Caco-2 (cell line): ENCODE measurements around the gene MYLK4. TPM values are rescaled to one million over a fixed set of nuclear protein-coding genes. Genes with fewer than 3 reads are reported as not detected.

Experiments used
- BruUV-seq: library from RNA; stranded (reverse); fragments of 400-500 nt; replicated peaks from 2 replicates; lab custom pipeline; 2021; lab: Mats Ljungman, UMichigan
- CTCF ChIA-PET: fragments of 300-600 bp; sonication (Branson Sonifier 250); formaldehyde crosslinking; loops from one replicate; lab custom pipeline; 2022; ENCODE audit warnings: antibody characterized with exemption; lab: Charles Lee
- POLR2A ChIA-PET: fragments of 300-600 bp; sonication (Branson Sonifier 250); formaldehyde crosslinking; loops from one replicate; lab custom pipeline; 2022; ENCODE audit warnings: antibody characterized with exemption; lab: Charles Lee
- DNase-seq, 2 experiments: peaks; one replicate each; pipeline versions ENCODE4 v3.0.0 to v3.0.0-alpha.2; 2020 to 2022
- H3K27me3 ChIP-seq: replicated peaks from 2 replicates; pipeline ENCODE4 v1.6.0; 2011; ENCODE audit warnings: low read length; ENCODE audit not compliant: control insufficient read depth, insufficient read depth
- H3K36me3 ChIP-seq: 2 replicates; pipeline ENCODE4 v1.5.1; 2011; ENCODE audit warnings: low read length; ENCODE audit not compliant: control insufficient read depth, insufficient read depth
- H3K4me1 ChIP-seq: fragments of 250-450 bp; sonication (Bioruptor Pico); 2 replicates; pipeline ENCODE4 v1.5.1; 2020; ENCODE audit warnings: mild to moderate bottlenecking
- H3K4me3 ChIP-seq: 2 replicates; pipeline ENCODE4 v1.5.1; 2011; ENCODE audit warnings: low read depth, mild to moderate bottlenecking, control low read depth, low read length
- H3K9me3 ChIP-seq: fragments of 250-450 bp; sonication (Bioruptor Pico); 2 replicates; pipeline ENCODE4 v1.5.1; 2020; ENCODE audit warnings: mild to moderate bottlenecking, moderate library complexity
- H3K27ac Mint-ChIP-seq: one replicate; pipeline ENCODE4 v1.8.0; 2022; ENCODE audit warnings: mixed read lengths; ENCODE audit not compliant: unreplicated experiment
- H3K27me3 Mint-ChIP-seq: one replicate; pipeline ENCODE4 v1.8.0; 2022; ENCODE audit warnings: mixed read lengths; ENCODE audit not compliant: insufficient read depth, unreplicated experiment
- H3K36me3 Mint-ChIP-seq: one replicate; pipeline ENCODE4 v1.8.0; 2022; ENCODE audit warnings: mild to moderate bottlenecking, mixed read lengths; ENCODE audit not compliant: insufficient read depth, unreplicated experiment
- H3K4me1 Mint-ChIP-seq: one replicate; pipeline ENCODE4 v1.8.0; 2022; ENCODE audit warnings: low read depth, mixed read lengths; ENCODE audit not compliant: unreplicated experiment
- H3K4me3 Mint-ChIP-seq: one replicate; pipeline ENCODE4 v1.8.0; 2022; ENCODE audit warnings: mild to moderate bottlenecking, moderate library complexity, mixed read lengths; ENCODE audit not compliant: unreplicated experiment
- H3K9me3 Mint-ChIP-seq: one replicate; pipeline ENCODE4 v1.8.0; 2022; ENCODE audit warnings: mixed read lengths; ENCODE audit not compliant: unreplicated experiment
- intact Hi-C: fragments of 100-400 bp; cut with micrococcal nuclease; formaldehyde crosslinking; loops from one replicate; pipeline ENCODE4 v1.10.0; 2022; ENCODE audit not compliant: unreplicated experiment
- total RNA-seq: library from RNA; stranded (reverse); gene quantifications from 2 replicates; pipeline ENCODE4 v1.2.3, GENCODE V29; 2022
- TF ChIP-seq, protein P1 (sequence below), 2 experiments: fragments of 200-600 bp in 1 of 2; IDR thresholded peaks; 1 replicate in 1 of 2; 2 replicates in 1 of 2; pipeline versions ENCODE4 v1.5.1 to v1.8.0; 2011 to 2022; ENCODE audit warnings: antibody characterized with exemption in 1 of 2, control low read depth in 1 of 2, inconsistent platforms in 1 of 2, low read depth in 1 of 2, low read length in 1 of 2, mild to moderate bottlenecking in 1 of 2, moderate library complexity in 1 of 2; ENCODE audit not compliant: insufficient read depth in 1 of 2, severe bottlenecking in 1 of 2, unreplicated experiment in 1 of 2

The MYLK4 gene
- total RNA-seq, 1 experiment from 2014 or later: 0.75 TPM

DNA sequence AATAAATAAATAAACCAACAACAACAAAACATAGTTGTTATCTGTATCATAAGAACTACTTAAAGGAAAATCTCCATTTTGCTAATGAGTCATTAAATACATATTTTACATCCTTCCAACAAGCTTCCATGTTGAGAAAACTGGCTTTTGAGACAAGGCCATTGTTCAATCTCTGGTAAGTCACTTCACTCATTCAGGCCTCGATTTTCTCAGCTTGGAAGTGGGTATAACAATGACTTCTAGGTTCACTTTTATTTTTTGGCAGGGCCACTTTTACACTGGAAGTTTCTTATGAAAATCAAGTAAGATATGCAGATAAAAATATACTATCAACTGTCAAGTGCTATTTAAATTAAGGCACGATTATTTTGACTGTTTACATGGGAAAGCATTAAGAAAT lies 44.4 kb upstream of the MYLK4 start:
- no peaks in the 10 kb centered on the region for H3K9me3 Mint-ChIP-seq
- H3K4me1 Mint-ChIP-seq: peaks cover 13% of the 10 kb centered on the region
- intact Hi-C loops: loop anchor here (10.0 kb wide), 1 partner anchor 260 kb away; no protein-coding TSS in a partner anchor
- H3K27me3 ChIP-seq: no peaks in the 10 kb centered on the region
- peaks cover 5% of the 10 kb centered on the region for H3K36me3 Mint-ChIP-seq
- ChIA-PET CTCF (no interaction called here), POLR2A (no interaction called here)
- H3K36me3 ChIP-seq: no peaks in the 10 kb centered on the region
- H3K4me3 Mint-ChIP-seq: no peak overlapping the region
- no peaks in the 10 kb centered on the region for H3K9me3 ChIP-seq
- DNase-seq: no peak
- BruUV-seq: no TSS peak
- TF ChIP-seq, protein P1, sequence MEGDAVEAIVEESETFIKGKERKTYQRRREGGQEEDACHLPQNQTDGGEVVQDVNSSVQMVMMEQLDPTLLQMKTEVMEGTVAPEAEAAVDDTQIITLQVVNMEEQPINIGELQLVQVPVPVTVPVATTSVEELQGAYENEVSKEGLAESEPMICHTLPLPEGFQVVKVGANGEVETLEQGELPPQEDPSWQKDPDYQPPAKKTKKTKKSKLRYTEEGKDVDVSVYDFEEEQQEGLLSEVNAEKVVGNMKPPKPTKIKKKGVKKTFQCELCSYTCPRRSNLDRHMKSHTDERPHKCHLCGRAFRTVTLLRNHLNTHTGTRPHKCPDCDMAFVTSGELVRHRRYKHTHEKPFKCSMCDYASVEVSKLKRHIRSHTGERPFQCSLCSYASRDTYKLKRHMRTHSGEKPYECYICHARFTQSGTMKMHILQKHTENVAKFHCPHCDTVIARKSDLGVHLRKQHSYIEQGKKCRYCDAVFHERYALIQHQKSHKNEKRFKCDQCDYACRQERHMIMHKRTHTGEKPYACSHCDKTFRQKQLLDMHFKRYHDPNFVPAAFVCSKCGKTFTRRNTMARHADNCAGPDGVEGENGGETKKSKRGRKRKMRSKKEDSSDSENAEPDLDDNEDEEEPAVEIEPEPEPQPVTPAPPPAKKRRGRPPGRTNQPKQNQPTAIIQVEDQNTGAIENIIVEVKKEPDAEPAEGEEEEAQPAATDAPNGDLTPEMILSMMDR (IDR thresholded peaks at IDR 0.05; ENCODE audit: insufficient read depth in 1 of 2, low read depth in 1 of 2, low read length in 1 of 2, severe bottlenecking in 1 of 2, unreplicated experiment in 1 of 2): no peak
- H3K4me3 ChIP-seq: no peak overlapping the region
- no peaks in the 10 kb centered on the region for H3K27me3 Mint-ChIP-seq
- no peak overlapping the region for H3K27ac Mint-ChIP-seq
- peaks cover 16% of the 10 kb centered on the region for H3K4me1 ChIP-seq

DNA sequence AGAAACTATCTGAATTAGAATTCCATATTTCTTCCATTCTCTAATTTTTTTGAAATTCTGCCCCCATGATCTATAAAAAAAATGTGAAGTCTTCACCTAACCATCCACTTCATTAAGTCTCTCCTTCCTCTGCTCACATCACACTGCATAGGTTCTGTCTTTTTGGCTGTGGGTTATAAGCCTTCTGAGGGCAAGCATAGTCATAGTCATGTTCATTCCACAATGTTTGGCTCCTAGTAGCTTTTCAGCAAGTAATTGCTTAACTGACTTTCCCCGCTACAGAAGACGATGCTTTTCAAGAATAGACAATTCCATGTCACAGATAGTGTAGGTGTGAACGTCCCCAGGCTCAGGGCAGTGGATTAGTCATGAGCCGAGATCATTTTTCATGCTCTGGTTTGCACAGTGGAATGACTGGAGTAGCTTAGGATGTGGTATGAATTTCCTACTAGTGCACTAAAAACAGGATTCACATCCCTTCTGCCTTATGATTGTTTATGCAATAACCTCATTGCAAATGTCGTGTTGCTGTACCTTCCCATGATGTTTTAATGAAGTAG lies 43.5 kb upstream of the MYLK4 start:
- no TSS peak for BruUV-seq
- TF ChIP-seq, protein P1 (IDR thresholded peaks at IDR 0.05; ENCODE audit: insufficient read depth in 1 of 2, low read depth in 1 of 2, low read length in 1 of 2, severe bottlenecking in 1 of 2, unreplicated experiment in 1 of 2): no peak
- intact Hi-C loops: loop anchor here (10.0 kb wide), 1 partner anchor 261 kb away; no protein-coding TSS in a partner anchor
- Histone ChIP-seq H3K4me1 (peaks cover 16% of the 10 kb centered on the region), H3K9me3 (no peaks in the 10 kb centered on the region), H3K4me3 (no peak overlapping the region), H3K27me3 (no peaks in the 10 kb centered on the region), H3K36me3 (no peaks in the 10 kb centered on the region)
- H3K36me3 Mint-ChIP-seq: peaks cover 5% of the 10 kb centered on the region
- POLR2A ChIA-PET: no interaction called here
- H3K27ac Mint-ChIP-seq: no peak overlapping the region
- H3K9me3 Mint-ChIP-seq: no peaks in the 10 kb centered on the region
- H3K4me1 Mint-ChIP-seq: peaks cover 13% of the 10 kb centered on the region
- CTCF ChIA-PET: no interaction called here
- H3K27me3 Mint-ChIP-seq: no peaks in the 10 kb centered on the region
- no peak for DNase-seq
- H3K4me3 Mint-ChIP-seq: no peak overlapping the region

DNA sequence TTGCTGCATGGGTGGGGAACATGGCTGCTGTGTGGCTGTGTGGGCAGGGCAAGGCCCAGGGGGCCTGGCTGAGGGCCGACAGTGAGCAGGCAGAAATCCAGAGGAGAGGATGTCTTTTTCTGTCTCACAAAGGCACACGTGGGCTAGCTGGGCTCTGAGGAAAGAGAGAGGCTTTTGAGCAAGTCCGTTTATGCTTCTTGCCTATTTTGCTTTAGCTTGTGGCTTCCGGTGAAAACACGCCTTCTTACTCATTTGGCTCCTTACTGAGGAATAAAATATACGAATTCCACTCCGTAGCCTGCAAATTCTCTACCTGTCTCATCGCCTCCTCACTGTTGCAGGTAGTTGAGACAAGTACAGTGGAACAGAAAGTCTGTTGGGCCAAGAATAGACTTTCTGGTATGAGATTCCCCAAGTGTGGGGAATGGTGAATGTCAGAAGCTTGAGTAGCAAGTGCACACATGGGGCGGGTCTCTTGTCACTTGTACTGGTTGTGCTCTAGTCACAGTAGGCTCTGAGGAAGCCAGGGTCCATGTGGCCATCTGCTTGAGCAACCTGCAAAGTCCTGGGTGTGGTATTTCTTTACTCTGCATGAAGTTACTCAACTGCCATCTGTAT lies 42.9 kb upstream of the MYLK4 start:
- Histone ChIP-seq H3K9me3 (no peaks in the 10 kb centered on the region), H3K36me3 (no peaks in the 10 kb centered on the region), H3K4me1 (peaks cover 16% of the 10 kb centered on the region), H3K4me3 (no peak overlapping the region), H3K27me3 (no peaks in the 10 kb centered on the region)
- TF ChIP-seq, protein P1 (IDR thresholded peaks at IDR 0.05; ENCODE audit: insufficient read depth in 1 of 2, low read depth in 1 of 2, low read length in 1 of 2, severe bottlenecking in 1 of 2, unreplicated experiment in 1 of 2): no peak
- Mint-ChIP-seq H3K4me3 (no peak overlapping the region), H3K9me3 (no peaks in the 10 kb centered on the region), H3K27ac (no peak overlapping the region), H3K4me1 (peaks cover 13% of the 10 kb centered on the region), H3K27me3 (no peaks in the 10 kb centered on the region), H3K36me3 (peaks cover 5% of the 10 kb centered on the region)
- CTCF ChIA-PET: no interaction called here
- POLR2A ChIA-PET: interaction anchor here (0.5 kb wide), 1 partner anchor 380 kb away, joined by 3 read pairs; no protein-coding TSS in a partner anchor
- BruUV-seq: no TSS peak
- intact Hi-C loops: loop anchor here (10.0 kb wide), 1 partner anchor 261 kb away; no protein-coding TSS in a partner anchor
- DNase-seq: no peak
